HG02623 (cell line): ENCODE data around the gene DMAC2.
"Not testable (repeated sequence)": the region's sequence is repeated elsewhere in the genome, so short reads cannot be mapped to it uniquely, and the experiment has no call there.

Source experiments
- ATAC-seq: cut with Tn5 transposase; IDR thresholded peaks from one replicate; pipeline ENCODE4 v1.9.1; 2021; ENCODE audit warnings: moderate library complexity; ENCODE audit not compliant: unreplicated experiment

DMAC2 gene

GRCh38 chr19:41424335-41425173, 15.2 kb downstream of the DMAC2 start:
- ATAC-seq, result no peak

- ATAC-seq, result no peak
Observed at GRCh38 chr19:41422955-41423354, 16.8 kb downstream of the DMAC2 start.

DNA sequence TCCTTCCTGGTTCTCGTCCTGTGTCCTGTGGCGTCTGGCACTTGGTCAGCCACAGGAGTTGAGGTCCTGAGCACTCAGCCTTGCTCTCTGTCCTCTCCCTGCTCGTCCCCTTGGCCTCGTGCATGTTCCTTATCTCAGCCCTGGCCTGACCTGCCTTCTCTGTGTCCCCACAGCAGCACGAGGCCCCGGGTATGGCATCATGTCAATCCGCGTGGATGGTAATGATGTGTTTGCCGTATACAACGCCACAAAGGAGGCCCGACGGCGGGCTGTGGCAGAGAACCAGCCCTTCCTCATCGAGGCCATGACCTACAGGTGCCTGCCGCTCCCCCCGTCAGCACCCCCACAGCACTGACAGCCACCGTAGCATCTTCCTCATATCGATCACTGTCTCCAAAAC, 17.3 kb downstream of the DMAC2 start:
- ATAC-seq, result no peak

DNA sequence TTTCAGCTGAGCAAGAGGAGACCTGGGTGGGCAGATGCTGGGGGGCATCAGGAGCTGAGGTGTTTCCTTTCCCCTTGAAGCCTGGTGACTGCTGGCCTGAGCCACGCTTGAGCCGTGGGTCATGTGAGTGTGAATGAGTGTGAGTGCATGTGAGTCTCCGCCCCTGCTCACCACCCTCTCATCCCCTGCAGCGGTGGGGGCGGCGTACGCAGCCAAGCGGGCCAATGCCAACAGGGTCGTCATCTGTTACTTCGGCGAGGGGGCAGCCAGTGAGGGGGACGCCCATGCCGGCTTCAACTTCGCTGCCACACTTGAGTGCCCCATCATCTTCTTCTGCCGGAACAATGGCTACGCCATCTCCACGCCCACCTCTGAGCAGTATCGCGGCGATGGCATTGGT, 17.7 kb downstream of the DMAC2 start:
- no peak for ATAC-seq

GRCh38 chr19:41421314-41421713, 18.4 kb downstream of the DMAC2 start:
- ATAC-seq, result no peak

DNA sequence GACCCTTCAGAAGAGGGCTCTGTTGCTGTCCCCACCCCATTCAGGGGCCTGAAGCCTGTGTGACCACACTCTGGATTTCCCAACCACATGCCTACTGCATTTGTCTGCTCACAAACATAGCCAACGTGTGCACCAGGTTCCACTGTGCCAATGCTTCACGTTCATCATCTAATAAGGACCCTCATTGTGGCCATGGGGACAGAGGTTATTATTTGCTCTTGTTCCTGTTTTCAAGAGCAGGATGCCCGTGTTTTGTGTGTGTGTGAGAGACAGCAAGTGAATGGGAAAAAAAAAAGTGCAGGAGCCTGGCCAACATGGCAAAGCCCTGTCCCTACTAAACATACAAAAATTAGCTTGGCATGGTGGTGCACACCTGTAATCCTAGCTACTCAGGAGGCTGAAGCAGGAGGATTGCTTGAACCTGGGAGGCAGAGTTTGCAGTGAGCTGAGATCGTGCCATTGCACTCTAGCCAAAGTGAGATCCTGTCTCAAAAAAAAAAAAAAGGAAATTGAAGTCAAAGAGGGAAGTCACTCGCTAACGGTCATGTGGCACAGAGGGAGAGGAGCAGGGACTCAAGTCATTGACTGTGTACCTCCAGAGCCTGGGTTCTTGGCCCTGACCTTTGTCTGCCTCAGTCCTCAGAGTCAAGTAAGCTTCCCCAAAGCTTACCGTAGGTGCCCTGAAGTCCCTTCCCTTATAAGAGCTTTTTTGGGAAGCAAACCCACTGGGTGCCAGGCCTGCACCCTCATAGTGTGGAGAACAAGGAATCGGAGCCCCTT, 19.4 kb downstream of the DMAC2 start:
- ATAC-seq, result no peak

DNA sequence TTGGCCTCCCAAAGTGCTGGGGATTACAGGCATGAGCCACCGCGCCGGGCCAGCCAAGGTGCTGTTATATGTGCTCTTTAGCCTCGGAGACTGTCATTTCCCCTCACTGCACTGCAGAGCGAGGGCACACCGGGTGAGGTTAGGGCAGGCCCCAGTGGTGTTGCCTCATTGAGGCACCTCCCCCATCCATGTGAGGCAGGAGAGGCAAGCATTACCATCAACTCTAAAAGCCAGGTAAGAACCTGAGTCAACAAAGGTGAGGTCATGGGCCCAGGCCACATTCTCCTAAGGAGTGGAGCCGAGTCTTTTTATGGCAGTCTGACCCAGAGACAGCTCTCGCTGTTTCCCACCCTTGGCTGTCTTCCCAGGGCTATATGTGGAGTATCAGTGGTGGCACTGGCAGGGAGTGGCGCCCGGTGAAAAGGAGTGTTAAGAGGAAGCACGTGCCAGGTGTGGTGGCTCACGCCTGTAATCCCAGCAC, 23.5 kb downstream of the DMAC2 start:
- ATAC-seq, result no peak

- ATAC-seq, result no peak
Observed at GRCh38 chr19:41415154-41415571, 24.5 kb downstream of the DMAC2 start.

- no peak for ATAC-seq
Observed at GRCh38 chr19:41414461-41414860, 25.3 kb downstream of the DMAC2 start.

DNA sequence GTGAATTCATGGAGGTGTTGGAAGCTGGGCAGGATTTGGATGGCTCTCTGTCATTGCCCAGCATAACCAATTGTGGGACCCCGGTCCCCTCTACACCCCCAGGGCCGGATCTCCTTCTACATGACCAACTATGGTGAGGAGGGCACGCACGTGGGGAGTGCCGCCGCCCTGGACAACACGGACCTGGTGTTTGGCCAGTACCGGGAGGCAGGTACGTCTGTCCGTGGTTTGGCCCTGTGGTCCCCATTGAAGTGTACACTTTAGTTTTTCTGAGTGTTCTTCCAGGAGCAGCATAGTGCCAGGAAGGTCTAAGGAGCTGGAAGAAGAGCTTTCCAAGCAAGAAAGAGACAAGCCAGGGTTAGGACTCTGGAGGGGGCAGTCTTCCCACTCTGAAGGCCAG, 25.8 kb downstream of the DMAC2 start:
- ATAC-seq, result no peak

- ATAC-seq, result no peak
Observed at GRCh38 chr19:41412953-41413352, 26.8 kb downstream of the DMAC2 start.

DNA sequence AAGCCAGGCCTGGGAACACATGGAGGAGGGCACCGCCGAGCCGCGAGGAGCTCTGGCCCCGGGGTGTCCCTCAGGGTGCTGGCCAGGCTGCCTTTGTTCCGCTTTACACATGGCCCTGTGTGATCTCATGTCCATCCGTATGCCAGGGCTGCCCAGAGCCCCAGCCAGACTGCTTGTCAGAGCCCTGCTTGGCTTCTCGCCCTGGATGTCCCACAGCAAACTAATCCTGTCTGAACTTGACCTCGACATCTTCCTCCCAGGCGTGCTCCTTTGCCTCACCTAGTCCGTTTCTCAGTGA, 27.8 kb downstream of the DMAC2 start:
- ATAC-seq, result no peak

GRCh38 chr19:41411100-41411967, 28.4 kb downstream of the DMAC2 start:
- no peak for ATAC-seq

- no peak for ATAC-seq
Observed at GRCh38 chr19:41410336-41411054, 29.2 kb downstream of the DMAC2 start.

GRCh38 chr19:41409288-41409687, 30.4 kb downstream of the DMAC2 start:
- ATAC-seq, result no peak

- ATAC-seq, result not testable (repeated sequence)
Observed at GRCh38 chr19:41408846-41409245, 30.9 kb downstream of the DMAC2 start.

DNA sequence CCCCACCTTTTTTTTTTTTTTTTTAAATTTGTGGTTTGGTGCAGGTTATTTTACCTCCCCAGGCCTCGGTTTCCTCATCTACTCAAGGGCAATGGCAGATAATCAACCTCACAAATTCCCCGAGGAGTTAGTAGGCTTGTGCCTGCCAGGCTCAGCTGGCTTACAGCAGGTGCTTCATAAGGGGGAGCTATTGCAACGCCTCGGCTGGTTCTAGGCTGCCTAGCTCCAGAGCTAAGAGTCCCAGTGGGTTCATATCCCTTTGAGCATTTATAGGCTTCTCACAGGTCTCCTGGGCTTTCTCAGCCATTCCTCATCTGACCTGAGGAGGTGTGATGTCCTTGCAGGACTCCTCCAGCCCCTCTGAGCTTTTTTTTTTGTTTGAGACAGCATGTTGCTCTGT, 31.5 kb downstream of the DMAC2 start:
- no peak for ATAC-seq

DNA sequence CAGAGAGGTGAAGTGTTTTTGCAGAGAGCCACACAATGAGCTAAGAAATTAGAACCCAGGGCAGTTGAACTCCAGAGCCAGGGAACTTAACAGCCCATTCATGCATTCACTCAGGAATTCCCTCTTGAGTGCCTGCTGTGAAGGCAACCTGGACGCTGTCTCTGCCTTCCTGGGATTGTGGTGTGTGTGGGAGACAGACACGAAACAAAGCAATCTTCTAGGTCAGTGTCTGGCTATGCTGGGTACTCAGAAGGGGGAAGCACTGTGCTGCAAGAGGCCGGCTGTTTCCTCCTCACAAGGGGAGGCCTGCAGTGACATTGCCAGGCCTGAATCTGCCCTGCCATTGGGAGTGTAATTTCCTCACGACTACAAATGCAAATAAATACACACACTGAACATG, 32.4 kb downstream of the DMAC2 start:
- no peak for ATAC-seq

- no peak for ATAC-seq
Observed at GRCh38 chr19:41405776-41406175, 33.9 kb downstream of the DMAC2 start.

- no peak for ATAC-seq
Observed at GRCh38 chr19:41403181-41403970, 36.3 kb downstream of the DMAC2 start.
